A549 treated with CORT108297 at 1 μM for 4 hours (cell line): ENCODE results near the gene PDE6G. TPM values are rescaled to one million over a fixed set of nuclear protein-coding genes. Genes with fewer than 3 reads are reported as not detected.

Experiments used
- total RNA-seq: library from RNA; stranded (reverse); fragments of 200-300 nt; extraction: Qiagen RNA extraction; gene quantifications from 5 replicates; pipeline ENCODE4 v1.2.3, GENCODE V29; 2022

The PDE6G gene
- 1.5 to 3.5 TPM (median 2.3 TPM) in 5 replicates for total RNA-seq

GRCh38 chr17:81656118-81656743 is at the start of gene PDE6G:
Gene PDE6G (minus strand): TSS chr17:81656542. CDS start chr17:81653305, 3,237 bp downstream.

GRCh38 chr17:81702934-81703746 is 46.8 kb upstream of the PDE6G start, which contains the start of gene MRPL12:
Gene MRPL12 (plus strand): TSS chr17:81703367. CDS start chr17:81703502, 135 bp downstream.

GRCh38 chr17:81683584-81684441 is 27.5 kb upstream of the PDE6G start, which contains the start of the genes ARL16 and HGS:
Gene ARL16 (minus strand): TSS chr17:81683797. CDS start chr17:81683753, 44 bp downstream.
Gene HGS (plus strand): TSS chr17:81684011. CDS start chr17:81684067, 56 bp downstream.

GRCh38 chr17:81666342-81667191 is 10.2 kb upstream of the PDE6G start, which contains the start of the genes CCDC137 and OXLD1:
Gene CCDC137 (plus strand): TSS chr17:81666737. CDS start chr17:81666767, 30 bp downstream.
Gene OXLD1 (minus strand): TSS chr17:81666605. CDS start chr17:81666577, 28 bp downstream.

GRCh38 chr17:81636505-81637288 is 19.6 kb downstream of the PDE6G start, which contains the start of the genes NPLOC4 and TSPAN10:
Gene NPLOC4 (minus strand): TSS chr17:81637112. CDS start chr17:81636930, 182 bp downstream.
Gene TSPAN10 (plus strand): TSS chr17:81637196. CDS start chr17:81642413, 5,217 bp downstream.

Other genes starting within 250 kb of the PDE6G start
- gene ACTG1, start 143.7 kb downstream of the PDE6G start, total RNA-seq, result 4,859 to 6,885 TPM (median 5,562 TPM) in 5 replicates
- gene FSCN2, start 128.2 kb downstream of the PDE6G start, total RNA-seq, result 0.84 to 1.6 TPM (median 1.2 TPM) in 5 replicates
- gene FAAP100, start 104.2 kb downstream of the PDE6G start, total RNA-seq, result 18.1 to 28.0 TPM (median 25.7 TPM) in 5 replicates
- gene NPLOC4, start 19.4 kb downstream of the PDE6G start, total RNA-seq, result 85.0 to 106 TPM (median 100 TPM) in 5 replicates
- gene TSPAN10, start 19.3 kb downstream of the PDE6G start, total RNA-seq, result 4.7 to 6.7 TPM (median 5.5 TPM) in 5 replicates
- gene OXLD1, start 10.1 kb upstream of the PDE6G start, total RNA-seq, result 36.8 to 67.2 TPM (median 66.0 TPM) in 5 replicates
- 60.1 to 73.6 TPM (median 66.8 TPM) in 5 replicates for gene CCDC137, start 10.2 kb upstream of the PDE6G start, total RNA-seq
- gene ARL16, start 27.3 kb upstream of the PDE6G start, total RNA-seq, result 45.1 to 55.5 TPM (median 52.3 TPM) in 5 replicates
- 142 to 227 TPM (median 216 TPM) in 5 replicates for gene HGS, start 27.5 kb upstream of the PDE6G start, total RNA-seq
- gene MRPL12, start 46.8 kb upstream of the PDE6G start, total RNA-seq, result 218 to 333 TPM (median 307 TPM) in 5 replicates
- gene SLC25A10, start 55.7 kb upstream of the PDE6G start, total RNA-seq, result 27.8 to 48.8 TPM (median 47.9 TPM) in 5 replicates
- 0.17 to 0.50 TPM (median 0.23 TPM) in 5 replicates for gene GCGR, start 147.6 kb upstream of the PDE6G start, total RNA-seq
- gene MCRIP1, start 176.7 kb upstream of the PDE6G start, total RNA-seq, result 78.0 to 115 TPM (median 102 TPM) in 5 replicates
- gene PPP1R27, start 178.5 kb upstream of the PDE6G start, total RNA-seq, result 0.10 to 0.43 TPM (median 0.17 TPM) in 4 of 5 replicates, not detected in the other
- gene P4HB, start 204.0 kb upstream of the PDE6G start, total RNA-seq, result 690 to 732 TPM (median 705 TPM) in 5 replicates
- gene ARHGDIA, start 214.8 kb upstream of the PDE6G start, total RNA-seq, result 603 to 678 TPM (median 626 TPM) in 5 replicates
- gene ALYREF, start 235.0 kb upstream of the PDE6G start, total RNA-seq, result 170 to 255 TPM (median 241 TPM) in 5 replicates
- gene ANAPC11, start 235.2 kb upstream of the PDE6G start, total RNA-seq, result 182 to 330 TPM (median 298 TPM) in 5 replicates
- 0.51 to 0.77 TPM (median 0.61 TPM) in 5 replicates for gene NPB, start 245.7 kb upstream of the PDE6G start, total RNA-seq